ENCODE results near the gene AUTS2.

The AUTS2 gene

GRCh38 chr7:70450731-70451130 is 852.5 kb downstream of the AUTS2 start:
- no peaks in the 10 kb centered on the region for H3K36me3 ChIP-seq (ENCODE audit: control insufficient read depth in 1 of 2, insufficient read depth in 2 of 2, low read length in 2 of 2)
- H3K9me3 ChIP-seq (ENCODE audit: control insufficient read depth in 1 of 2, low read length in 2 of 2): no peaks in the 10 kb centered on the region
- H3K4me1 ChIP-seq (ENCODE audit: control insufficient read depth in 1 of 2, insufficient read depth in 2 of 2, low read length in 2 of 2): no peaks in the 10 kb centered on the region
- no peaks in the 10 kb centered on the region for H3K27me3 ChIP-seq (ENCODE audit: low read depth, low read length)
- H3K27ac ChIP-seq (ENCODE audit: low read length): no peak overlapping the region
- no peak overlapping the region for H3K4me3 ChIP-seq (ENCODE audit: low read depth in 1 of 2, low read length in 2 of 2)

- Histone ChIP-seq H3K9me3 (ENCODE audit: control insufficient read depth in 1 of 2, low read length in 2 of 2) (no peaks in the 10 kb centered on the region), H3K36me3 (ENCODE audit: control insufficient read depth in 1 of 2, insufficient read depth in 2 of 2, low read length in 2 of 2) (no peaks in the 10 kb centered on the region), H3K27ac (ENCODE audit: low read length) (no peak overlapping the region), H3K27me3 (ENCODE audit: low read depth, low read length) (no peaks in the 10 kb centered on the region), H3K4me1 (ENCODE audit: control insufficient read depth in 1 of 2, insufficient read depth in 2 of 2, low read length in 2 of 2) (no peaks in the 10 kb centered on the region), H3K4me3 (ENCODE audit: low read depth in 1 of 2, low read length in 2 of 2) (no peak overlapping the region)
These were observed 857.6 kb downstream of the AUTS2 start for GRCh38 chr7:70455925-70456324.

DNA sequence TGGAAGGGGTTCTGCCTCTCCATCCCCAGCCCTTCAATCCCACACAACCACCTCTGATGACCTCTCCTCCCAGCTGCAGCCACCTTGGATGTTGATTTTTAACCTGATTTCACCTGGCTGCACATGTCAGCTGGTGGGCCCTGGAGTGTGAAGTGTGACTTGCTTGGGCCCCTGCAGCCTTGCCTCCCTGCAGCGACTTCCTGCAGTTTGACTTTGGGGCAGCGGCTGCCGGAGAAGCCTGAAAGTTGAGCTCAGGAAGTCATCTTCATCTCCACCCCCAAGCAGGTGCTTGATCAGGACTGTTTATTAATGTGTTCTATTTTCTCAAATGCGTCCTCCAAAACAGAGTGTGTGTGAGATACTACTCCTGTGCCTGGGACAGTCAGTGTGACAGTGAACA is 858.4 kb downstream of the AUTS2 start:
- Histone ChIP-seq H3K27me3 (ENCODE audit: low read depth, low read length) (no peaks in the 10 kb centered on the region), H3K9me3 (ENCODE audit: control insufficient read depth in 1 of 2, low read length in 2 of 2) (no peaks in the 10 kb centered on the region), H3K4me1 (ENCODE audit: control insufficient read depth in 1 of 2, insufficient read depth in 2 of 2, low read length in 2 of 2) (no peaks in the 10 kb centered on the region), H3K27ac (ENCODE audit: low read length) (no peak overlapping the region), H3K36me3 (ENCODE audit: control insufficient read depth in 1 of 2, insufficient read depth in 2 of 2, low read length in 2 of 2) (no peaks in the 10 kb centered on the region), H3K4me3 (ENCODE audit: low read depth in 1 of 2, low read length in 2 of 2) (no peak overlapping the region)

DNA sequence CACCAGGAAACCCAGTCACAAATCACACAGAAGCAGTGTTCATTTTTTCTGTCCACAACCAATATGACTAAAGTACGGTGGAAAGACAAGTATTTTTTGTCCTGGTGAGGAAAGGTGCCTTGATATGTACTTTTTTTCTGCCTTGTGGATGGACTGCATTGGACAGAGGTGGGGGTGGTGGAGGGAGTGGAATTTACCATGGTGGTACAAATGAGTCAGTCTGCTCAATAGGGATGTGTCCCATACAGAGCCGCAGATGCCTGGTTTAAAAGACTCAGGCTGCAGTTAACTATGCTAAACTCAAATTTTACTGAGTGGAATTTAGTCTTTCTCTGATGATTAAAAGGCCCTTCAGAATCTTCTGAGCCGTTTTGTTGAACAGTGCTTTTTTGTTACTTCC is 859.2 kb downstream of the AUTS2 start:
- H3K4me1 ChIP-seq (ENCODE audit: control insufficient read depth in 1 of 2, insufficient read depth in 2 of 2, low read length in 2 of 2): no peaks in the 10 kb centered on the region
- no peaks in the 10 kb centered on the region for H3K9me3 ChIP-seq (ENCODE audit: control insufficient read depth in 1 of 2, low read length in 2 of 2)
- no peaks in the 10 kb centered on the region for H3K27me3 ChIP-seq (ENCODE audit: low read depth, low read length)
- no peak overlapping the region for H3K27ac ChIP-seq (ENCODE audit: low read length)
- H3K36me3 ChIP-seq (ENCODE audit: control insufficient read depth in 1 of 2, insufficient read depth in 2 of 2, low read length in 2 of 2): no peaks in the 10 kb centered on the region
- no peak overlapping the region for H3K4me3 ChIP-seq (ENCODE audit: low read depth in 1 of 2, low read length in 2 of 2)

- no peaks in the 10 kb centered on the region for H3K27me3 ChIP-seq (ENCODE audit: low read depth, low read length)
- H3K9me3 ChIP-seq (ENCODE audit: control insufficient read depth in 1 of 2, low read length in 2 of 2): no peaks in the 10 kb centered on the region
- no peak overlapping the region for H3K27ac ChIP-seq (ENCODE audit: low read length)
- H3K36me3 ChIP-seq (ENCODE audit: control insufficient read depth in 1 of 2, insufficient read depth in 2 of 2, low read length in 2 of 2): no peaks in the 10 kb centered on the region
- H3K4me1 ChIP-seq (ENCODE audit: control insufficient read depth in 1 of 2, insufficient read depth in 2 of 2, low read length in 2 of 2): no peaks in the 10 kb centered on the region
- H3K4me3 ChIP-seq (ENCODE audit: low read depth in 1 of 2, low read length in 2 of 2): no peak overlapping the region
These were observed 859.8 kb downstream of the AUTS2 start for GRCh38 chr7:70457883-70458680.

DNA sequence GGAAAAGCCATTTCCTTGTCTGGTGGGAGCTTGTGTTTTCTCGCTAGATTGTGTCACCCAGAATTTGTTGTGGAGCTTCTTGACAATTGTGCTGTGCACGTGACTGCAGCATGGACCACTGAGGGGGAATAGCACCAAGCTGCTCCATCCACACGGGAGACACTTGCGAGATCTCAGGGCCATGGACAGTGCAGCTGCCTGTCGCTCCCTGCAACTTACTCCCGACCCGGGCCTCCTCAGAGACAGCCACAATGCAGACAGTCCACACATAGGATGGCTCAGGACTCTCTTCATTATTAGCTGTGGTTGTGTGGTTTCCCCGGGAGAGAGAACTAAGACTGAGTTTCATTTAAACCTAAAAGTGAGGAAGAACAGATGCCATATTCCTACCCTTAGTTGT is 860.5 kb downstream of the AUTS2 start:
- Histone ChIP-seq H3K27ac (ENCODE audit: low read length) (no peak overlapping the region), H3K27me3 (ENCODE audit: low read depth, low read length) (no peaks in the 10 kb centered on the region), H3K4me1 (ENCODE audit: control insufficient read depth in 1 of 2, insufficient read depth in 2 of 2, low read length in 2 of 2) (no peaks in the 10 kb centered on the region)

GRCh38 chr7:70459546-70459945 is 861.3 kb downstream of the AUTS2 start:
- no peaks in the 10 kb centered on the region for H3K4me1 ChIP-seq (ENCODE audit: control insufficient read depth in 1 of 2, insufficient read depth in 2 of 2, low read length in 2 of 2)
- H3K27ac ChIP-seq (ENCODE audit: low read length): no peak overlapping the region
- H3K27me3 ChIP-seq (ENCODE audit: low read depth, low read length): no peaks in the 10 kb centered on the region
- no peaks in the 10 kb centered on the region for H3K36me3 ChIP-seq (ENCODE audit: control insufficient read depth in 1 of 2, insufficient read depth in 2 of 2, low read length in 2 of 2)
- H3K4me3 ChIP-seq (ENCODE audit: low read depth in 1 of 2, low read length in 2 of 2): no peak overlapping the region
- H3K9me3 ChIP-seq (ENCODE audit: control insufficient read depth in 1 of 2, low read length in 2 of 2): no peaks in the 10 kb centered on the region

More for the DNA sequence above, 860.5 kb downstream of the AUTS2 start:
- no peaks in the 10 kb centered on the region for H3K36me3 ChIP-seq (ENCODE audit: control insufficient read depth in 1 of 2, insufficient read depth in 2 of 2, low read length in 2 of 2)
- H3K9me3 ChIP-seq (ENCODE audit: control insufficient read depth in 1 of 2, low read length in 2 of 2): no peaks in the 10 kb centered on the region
- H3K4me3 ChIP-seq (ENCODE audit: low read depth in 1 of 2, low read length in 2 of 2): no peak overlapping the region

GRCh38 chr7:70460071-70460470 is 861.8 kb downstream of the AUTS2 start:
- Histone ChIP-seq H3K27ac (ENCODE audit: low read length) (no peak overlapping the region), H3K4me1 (ENCODE audit: control insufficient read depth in 1 of 2, insufficient read depth in 2 of 2, low read length in 2 of 2) (no peaks in the 10 kb centered on the region), H3K27me3 (ENCODE audit: low read depth, low read length) (no peaks in the 10 kb centered on the region)

DNA sequence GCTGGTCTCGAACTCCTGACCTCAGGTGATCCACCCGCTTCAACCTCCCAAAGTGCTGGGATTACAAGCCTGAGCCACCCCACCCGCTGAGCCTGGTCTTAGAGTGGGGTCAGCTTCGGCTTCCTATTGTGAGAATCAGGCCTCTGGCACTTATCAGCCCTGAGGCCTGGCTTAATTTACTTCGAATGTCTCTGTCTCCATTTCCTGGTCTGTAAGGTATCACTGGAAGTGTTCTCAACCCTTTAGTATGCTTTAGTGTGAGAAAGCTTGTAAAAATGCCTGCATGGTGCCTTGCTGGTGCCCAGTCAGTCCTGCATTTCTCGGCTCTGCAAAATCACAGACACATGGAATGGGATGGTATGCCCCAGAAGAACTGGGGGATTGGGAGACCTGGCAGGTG is 862.3 kb downstream of the AUTS2 start:
- Histone ChIP-seq H3K36me3 (ENCODE audit: control insufficient read depth in 1 of 2, insufficient read depth in 2 of 2, low read length in 2 of 2) (no peaks in the 10 kb centered on the region), H3K4me3 (ENCODE audit: low read depth in 1 of 2, low read length in 2 of 2) (no peak overlapping the region), H3K9me3 (ENCODE audit: control insufficient read depth in 1 of 2, low read length in 2 of 2) (no peaks in the 10 kb centered on the region), H3K4me1 (ENCODE audit: control insufficient read depth in 1 of 2, insufficient read depth in 2 of 2, low read length in 2 of 2) (no peaks in the 10 kb centered on the region), H3K27me3 (ENCODE audit: low read depth, low read length) (no peaks in the 10 kb centered on the region), H3K27ac (ENCODE audit: low read length) (no peak overlapping the region)

More at GRCh38 chr7:70460071-70460470, 861.8 kb downstream of the AUTS2 start:
- Histone ChIP-seq H3K4me3 (ENCODE audit: low read depth in 1 of 2, low read length in 2 of 2) (no peak overlapping the region), H3K36me3 (ENCODE audit: control insufficient read depth in 1 of 2, insufficient read depth in 2 of 2, low read length in 2 of 2) (no peaks in the 10 kb centered on the region), H3K9me3 (ENCODE audit: control insufficient read depth in 1 of 2, low read length in 2 of 2) (no peaks in the 10 kb centered on the region)

- Histone ChIP-seq H3K36me3 (ENCODE audit: control insufficient read depth in 1 of 2, insufficient read depth in 2 of 2, low read length in 2 of 2) (no peaks in the 10 kb centered on the region), H3K4me1 (ENCODE audit: control insufficient read depth in 1 of 2, insufficient read depth in 2 of 2, low read length in 2 of 2) (no peaks in the 10 kb centered on the region), H3K27ac (ENCODE audit: low read length) (no peak overlapping the region), H3K4me3 (ENCODE audit: low read depth in 1 of 2, low read length in 2 of 2) (no peak overlapping the region), H3K9me3 (ENCODE audit: control insufficient read depth in 1 of 2, low read length in 2 of 2) (no peaks in the 10 kb centered on the region), H3K27me3 (ENCODE audit: low read depth, low read length) (no peaks in the 10 kb centered on the region)
These were observed 865.2 kb downstream of the AUTS2 start for GRCh38 chr7:70463352-70463938.

DNA sequence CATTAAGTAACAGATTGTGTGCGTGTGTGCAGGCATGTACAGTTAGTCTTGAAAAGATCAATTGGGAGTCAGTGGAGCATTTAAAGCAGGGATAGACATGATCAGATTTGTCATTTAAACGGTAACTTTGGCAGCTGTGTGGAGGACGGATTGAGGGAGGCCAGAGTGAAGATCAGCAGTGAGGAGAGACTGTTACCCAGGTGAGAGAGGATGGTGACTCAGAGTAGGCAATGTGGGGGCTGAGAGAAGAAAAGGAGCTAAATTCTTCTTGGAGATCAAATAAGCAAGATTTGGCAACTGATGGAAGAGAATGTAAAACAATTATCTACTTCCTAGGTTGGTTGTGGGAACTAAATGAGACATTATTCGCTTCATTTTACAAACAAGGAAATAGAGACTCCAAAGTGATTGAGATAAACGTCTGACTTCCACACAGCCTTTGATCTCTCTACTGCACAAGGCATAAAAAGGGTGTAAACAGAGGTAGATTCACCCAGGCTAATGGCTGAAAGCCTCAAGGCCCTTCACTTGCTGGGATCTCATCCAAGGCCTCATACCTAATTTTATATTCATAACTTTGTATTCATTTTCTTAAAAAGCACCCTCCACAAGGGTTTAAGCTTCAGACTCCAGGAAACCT is 868.6 kb downstream of the AUTS2 start:
- Histone ChIP-seq H3K4me1 (ENCODE audit: control insufficient read depth in 1 of 2, insufficient read depth in 2 of 2, low read length in 2 of 2) (no peaks in the 10 kb centered on the region), H3K4me3 (ENCODE audit: low read depth in 1 of 2, low read length in 2 of 2) (no peak overlapping the region), H3K36me3 (ENCODE audit: control insufficient read depth in 1 of 2, insufficient read depth in 2 of 2, low read length in 2 of 2) (no peaks in the 10 kb centered on the region), H3K9me3 (ENCODE audit: control insufficient read depth in 1 of 2, low read length in 2 of 2) (no peaks in the 10 kb centered on the region), H3K27me3 (ENCODE audit: low read depth, low read length) (no peaks in the 10 kb centered on the region), H3K27ac (ENCODE audit: low read length) (no peak overlapping the region)

Measured in muscle layer of duodenum (tissue), 2 donors.